ENCODE measurements around the gene SNHG17.
"Not testable (repeated sequence)": the region's sequence is repeated elsewhere in the genome, so short reads cannot be mapped to it uniquely, and the experiment has no call there.

The SNHG17 gene

DNA sequence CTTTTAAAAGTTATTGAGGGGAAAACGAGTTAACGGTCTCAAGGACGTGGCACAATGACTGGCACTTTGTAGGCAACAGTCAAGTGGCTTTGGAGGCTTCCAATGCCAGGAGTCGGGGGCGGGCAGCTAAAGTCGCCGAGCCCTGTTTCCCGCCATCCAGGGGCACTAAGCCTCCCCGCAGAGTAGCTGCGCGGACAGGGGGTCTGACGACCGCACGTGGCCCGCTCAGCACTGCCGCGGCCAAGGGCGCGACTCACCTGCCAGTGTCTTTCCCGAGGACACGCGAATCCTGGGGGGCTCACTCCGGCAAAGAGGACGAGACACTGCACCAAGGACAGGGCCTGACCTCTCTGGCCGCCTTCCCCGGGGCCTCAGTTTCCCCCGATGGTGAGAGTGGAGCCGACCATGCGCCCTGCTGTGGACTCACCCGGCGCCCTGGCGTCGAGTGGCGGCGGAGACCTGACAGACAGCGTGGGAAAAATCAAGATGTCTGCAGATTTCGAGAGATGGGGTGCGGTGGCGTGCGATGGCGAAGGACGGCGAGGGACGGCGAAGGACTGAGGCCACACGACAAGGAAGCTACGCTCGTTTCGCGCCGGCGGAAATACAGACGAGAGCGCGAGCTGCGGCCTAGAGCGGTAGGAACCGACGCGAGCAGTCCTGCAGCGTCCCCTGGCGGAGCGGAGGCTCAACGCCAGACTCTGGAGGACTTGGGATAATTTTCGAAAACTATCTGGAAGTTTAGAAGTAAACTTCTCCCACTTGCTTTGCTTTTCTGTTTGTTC lies at the start of gene SNHG17:
SNHG17 (minus strand) TSS at position 559 of the 785 bp plus-strand sequence.
- Histone ChIP-seq H3K9me3 (ENCODE audit: control insufficient read depth, low read length) (no peaks in the 10 kb centered on the region), H3K4me3 (ENCODE audit: low read length) (peak within 1 kb of the TSS; percentile 58), H3K27me3 (ENCODE audit: control insufficient read depth, insufficient read depth, low read length) (no peaks in the 10 kb centered on the region), H3K4me1 (ENCODE audit: control insufficient read depth, insufficient read depth, low read length) (peaks cover 8% of the 10 kb centered on the region), H3K36me3 (ENCODE audit: control insufficient read depth, insufficient read depth, low read length) (peaks cover 10% of the 10 kb centered on the region), H3K9ac (ENCODE audit: low read length) (peak within 1 kb of the TSS; percentile 85)

DNA sequence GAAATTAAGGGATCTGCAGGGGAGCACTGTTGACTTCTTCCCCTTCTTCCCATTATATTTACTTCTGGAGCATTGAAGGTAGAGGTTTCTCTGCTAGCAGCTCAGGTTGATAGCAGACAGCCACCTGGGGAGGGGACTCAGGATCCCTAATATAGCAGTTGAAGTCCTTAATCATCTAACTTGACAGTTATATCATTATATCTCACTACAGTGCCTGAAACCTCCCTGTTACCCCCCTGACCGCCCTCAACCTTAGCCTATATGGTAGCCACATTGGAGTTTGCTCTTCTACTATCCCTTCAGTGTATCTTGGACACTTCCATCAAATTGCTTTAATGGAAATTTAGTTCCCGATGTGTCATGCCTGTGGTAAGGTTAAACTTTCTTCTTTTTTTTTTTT lies 44.5 kb upstream of the SNHG17 start:
- Histone ChIP-seq H3K9ac (ENCODE audit: low read length) (no peak overlapping the region), H3K9me3 (ENCODE audit: control insufficient read depth, low read length) (no peaks in the 10 kb centered on the region), H3K4me1 (ENCODE audit: control insufficient read depth, insufficient read depth, low read length) (no peaks in the 10 kb centered on the region), H3K36me3 (ENCODE audit: control insufficient read depth, insufficient read depth, low read length) (no peaks in the 10 kb centered on the region), H3K27me3 (ENCODE audit: control insufficient read depth, insufficient read depth, low read length) (no peaks in the 10 kb centered on the region), H3K4me3 (ENCODE audit: low read length) (no peak overlapping the region)

DNA sequence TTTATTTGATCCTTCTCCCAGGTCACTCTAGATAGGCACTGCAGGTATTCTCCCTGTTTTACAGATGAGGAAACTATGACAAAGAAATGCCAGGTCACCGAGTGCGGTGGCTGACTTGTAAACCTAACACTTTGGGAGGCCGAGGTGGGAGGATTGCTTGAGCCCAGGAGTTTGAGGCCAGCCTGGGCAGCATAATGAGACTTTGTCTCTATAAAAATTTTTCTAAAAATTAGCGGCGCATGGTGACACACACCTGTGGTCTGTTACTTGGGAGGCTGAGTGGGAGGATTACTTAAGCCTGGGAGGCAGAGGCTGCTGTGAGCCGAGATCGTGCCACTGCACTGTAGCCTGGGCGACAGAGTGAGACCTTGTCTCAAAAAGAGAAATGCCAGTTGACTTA lies 42.6 kb upstream of the SNHG17 start:
- H3K4me3 ChIP-seq (ENCODE audit: low read length) = no peak overlapping the region
- H3K36me3 ChIP-seq (ENCODE audit: control insufficient read depth, insufficient read depth, low read length) = no peaks in the 10 kb centered on the region

DNA sequence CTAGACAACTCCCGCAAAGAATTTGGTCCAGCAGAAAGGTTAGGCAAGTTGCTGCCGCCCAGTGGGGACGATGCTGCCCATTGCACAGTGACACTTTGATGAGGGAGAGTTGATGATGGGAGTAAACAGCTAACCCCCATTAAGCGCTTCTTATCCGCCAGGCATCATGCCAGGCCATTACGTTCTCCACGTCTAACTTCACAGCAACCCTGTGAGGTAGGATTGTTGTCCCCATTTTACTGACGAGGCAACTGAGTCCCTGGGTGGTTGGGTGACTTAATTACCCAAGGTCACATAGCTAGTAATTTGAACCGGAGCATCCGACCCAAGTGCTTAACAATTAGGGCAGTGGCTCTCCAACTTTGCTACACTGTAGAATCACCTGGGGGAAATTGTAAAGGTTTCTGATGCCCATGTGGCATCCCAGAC lies 38.3 kb upstream of the SNHG17 start:
- Histone ChIP-seq H3K36me3 (ENCODE audit: control insufficient read depth, insufficient read depth, low read length) (no peaks in the 10 kb centered on the region), H3K4me3 (ENCODE audit: low read length) (peak overlapping the region; percentile 9), H3K9ac (ENCODE audit: low read length) (peak overlapping the region; percentile 81), H3K9me3 (ENCODE audit: control insufficient read depth, low read length) (no peaks in the 10 kb centered on the region), H3K27me3 (ENCODE audit: control insufficient read depth, insufficient read depth, low read length) (no peaks in the 10 kb centered on the region), H3K4me1 (ENCODE audit: control insufficient read depth, insufficient read depth, low read length) (peaks cover 10% of the 10 kb centered on the region)

More for the DNA sequence above, 42.6 kb upstream of the SNHG17 start:
- Histone ChIP-seq H3K9ac (ENCODE audit: low read length) (no peak overlapping the region), H3K27me3 (ENCODE audit: control insufficient read depth, insufficient read depth, low read length) (no peaks in the 10 kb centered on the region), H3K9me3 (ENCODE audit: control insufficient read depth, low read length) (no peaks in the 10 kb centered on the region), H3K4me1 (ENCODE audit: control insufficient read depth, insufficient read depth, low read length) (peaks cover 10% of the 10 kb centered on the region)

DNA sequence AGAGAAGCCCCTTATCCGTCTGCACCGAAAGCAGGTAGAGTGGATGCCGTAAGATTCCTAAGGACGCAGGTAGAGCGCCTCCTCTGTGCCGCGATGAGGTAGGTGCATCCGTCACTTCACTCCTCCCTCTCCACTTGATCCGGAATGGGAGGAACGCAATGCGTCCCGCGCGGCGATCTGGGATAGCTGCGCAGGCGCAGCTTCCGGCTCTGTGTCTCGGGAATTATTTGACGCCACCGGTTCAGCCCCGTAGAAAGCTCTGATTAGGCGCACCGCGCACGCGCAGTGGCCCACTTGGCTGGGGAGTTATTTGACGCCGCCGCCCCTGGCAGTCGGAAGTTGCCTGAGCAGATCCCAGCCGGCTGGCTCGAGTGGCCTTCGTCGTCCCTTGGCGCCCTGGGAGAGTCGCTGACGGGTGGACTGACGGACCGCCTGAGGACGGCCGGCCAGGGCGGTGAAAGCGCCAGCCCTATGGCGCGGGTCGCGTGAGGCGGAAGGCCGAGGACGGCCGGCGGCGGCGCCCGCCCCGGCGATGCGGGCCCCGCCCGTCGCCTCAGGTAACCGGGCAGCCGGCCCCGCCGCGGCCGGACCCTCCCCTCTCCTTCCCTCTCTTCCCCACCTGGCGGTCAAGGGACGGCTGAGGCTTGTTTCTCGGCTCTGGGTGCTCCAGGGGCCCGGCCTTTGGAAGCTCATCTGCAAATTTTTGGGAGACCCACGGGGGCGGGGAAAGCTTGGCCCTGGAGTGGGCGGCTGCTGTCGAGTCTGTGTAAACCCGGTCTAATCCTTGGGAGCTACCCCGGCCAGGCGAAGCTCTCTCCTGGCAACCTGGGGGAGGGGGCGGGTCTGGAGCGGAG lies 37.6 kb upstream of the SNHG17 start, which contains the start of gene RALGAPB:
RALGAPB (plus strand) TSS at position 331 of the 854 bp plus-strand sequence. CDS start 15,590 bp downstream, outside the sequence.
- Histone ChIP-seq H3K36me3 (ENCODE audit: control insufficient read depth, insufficient read depth, low read length) (no peaks in the 10 kb centered on the region), H3K27me3 (ENCODE audit: control insufficient read depth, insufficient read depth, low read length) (no peaks in the 10 kb centered on the region), H3K9me3 (ENCODE audit: control insufficient read depth, low read length) (no peaks in the 10 kb centered on the region), H3K9ac (ENCODE audit: low read length) (peak within 1 kb of the TSS; percentile 81), H3K4me1 (ENCODE audit: control insufficient read depth, insufficient read depth, low read length) (peaks cover 10% of the 10 kb centered on the region), H3K4me3 (ENCODE audit: low read length) (peak within 1 kb of the TSS; percentile 9)

GRCh38 chr20:38471987-38472512 lies 36.9 kb upstream of the SNHG17 start:
- no peaks in the 10 kb centered on the region for H3K27me3 ChIP-seq (ENCODE audit: control insufficient read depth, insufficient read depth, low read length)
- peak overlapping the region; percentile 51 for H3K9ac ChIP-seq (ENCODE audit: low read length)
- peaks cover 10% of the 10 kb centered on the region for H3K4me1 ChIP-seq (ENCODE audit: control insufficient read depth, insufficient read depth, low read length)
- peak overlapping the region; percentile 9 for H3K4me3 ChIP-seq (ENCODE audit: low read length)
- no peaks in the 10 kb centered on the region for H3K36me3 ChIP-seq (ENCODE audit: control insufficient read depth, insufficient read depth, low read length)
- H3K9me3 ChIP-seq (ENCODE audit: control insufficient read depth, low read length) = no peaks in the 10 kb centered on the region

- Histone ChIP-seq H3K9me3 (ENCODE audit: control insufficient read depth, low read length) (no peaks in the 10 kb centered on the region), H3K9ac (ENCODE audit: low read length) (no peak overlapping the region), H3K4me1 (ENCODE audit: control insufficient read depth, insufficient read depth, low read length) (peaks cover 10% of the 10 kb centered on the region), H3K4me3 (ENCODE audit: low read length) (no peak overlapping the region), H3K36me3 (ENCODE audit: control insufficient read depth, insufficient read depth, low read length) (no peaks in the 10 kb centered on the region), H3K27me3 (ENCODE audit: control insufficient read depth, insufficient read depth, low read length) (no peaks in the 10 kb centered on the region)
Observed at GRCh38 chr20:38471245-38471644, 36.1 kb upstream of the SNHG17 start.

GRCh38 chr20:38466983-38467382 lies 31.9 kb upstream of the SNHG17 start:
- Histone ChIP-seq H3K9ac (ENCODE audit: low read length) (no peak overlapping the region), H3K36me3 (ENCODE audit: control insufficient read depth, insufficient read depth, low read length) (no peaks in the 10 kb centered on the region), H3K4me3 (ENCODE audit: low read length) (no peak overlapping the region), H3K4me1 (ENCODE audit: control insufficient read depth, insufficient read depth, low read length) (no peaks in the 10 kb centered on the region), H3K9me3 (ENCODE audit: control insufficient read depth, low read length) (no peaks in the 10 kb centered on the region), H3K27me3 (ENCODE audit: control insufficient read depth, insufficient read depth, low read length) (no peaks in the 10 kb centered on the region)

GRCh38 chr20:38466171-38466570 lies 31.0 kb upstream of the SNHG17 start:
- H3K27me3 ChIP-seq (ENCODE audit: control insufficient read depth, insufficient read depth, low read length) = no peaks in the 10 kb centered on the region
- no peaks in the 10 kb centered on the region for H3K9me3 ChIP-seq (ENCODE audit: control insufficient read depth, low read length)
- H3K4me3 ChIP-seq (ENCODE audit: low read length) = no peak overlapping the region
- H3K9ac ChIP-seq (ENCODE audit: low read length) = no peak overlapping the region
- H3K4me1 ChIP-seq (ENCODE audit: control insufficient read depth, insufficient read depth, low read length) = no peaks in the 10 kb centered on the region
- no peaks in the 10 kb centered on the region for H3K36me3 ChIP-seq (ENCODE audit: control insufficient read depth, insufficient read depth, low read length)

- not testable (repeated sequence) for H3K36me3 ChIP-seq (ENCODE audit: control insufficient read depth, insufficient read depth, low read length); H3K4me1 ChIP-seq (ENCODE audit: control insufficient read depth, insufficient read depth, low read length)
Observed at GRCh38 chr20:38461569-38461968, 26.4 kb upstream of the SNHG17 start.

GRCh38 chr20:38461167-38461566 lies 26.0 kb upstream of the SNHG17 start:
- H3K27me3 ChIP-seq (ENCODE audit: control insufficient read depth, insufficient read depth, low read length); H3K4me1 ChIP-seq (ENCODE audit: control insufficient read depth, insufficient read depth, low read length); H3K36me3 ChIP-seq (ENCODE audit: control insufficient read depth, insufficient read depth, low read length); H3K9ac ChIP-seq (ENCODE audit: low read length); H3K9me3 ChIP-seq (ENCODE audit: control insufficient read depth, low read length); H3K4me3 ChIP-seq (ENCODE audit: low read length): not testable (repeated sequence)

More at GRCh38 chr20:38461569-38461968, 26.4 kb upstream of the SNHG17 start:
- H3K9ac ChIP-seq (ENCODE audit: low read length); H3K4me3 ChIP-seq (ENCODE audit: low read length); H3K27me3 ChIP-seq (ENCODE audit: control insufficient read depth, insufficient read depth, low read length); H3K9me3 ChIP-seq (ENCODE audit: control insufficient read depth, low read length): not testable (repeated sequence)

GRCh38 chr20:38460631-38461030 lies 25.5 kb upstream of the SNHG17 start:
- H3K27me3 ChIP-seq (ENCODE audit: control insufficient read depth, insufficient read depth, low read length); H3K4me3 ChIP-seq (ENCODE audit: low read length); H3K4me1 ChIP-seq (ENCODE audit: control insufficient read depth, insufficient read depth, low read length); H3K9ac ChIP-seq (ENCODE audit: low read length); H3K36me3 ChIP-seq (ENCODE audit: control insufficient read depth, insufficient read depth, low read length); H3K9me3 ChIP-seq (ENCODE audit: control insufficient read depth, low read length): not testable (repeated sequence)
